Mesenchymal stem cell (in vitro differentiated cells and primary cell): ENCODE measurements around the gene ATP2B3.
A peak's percentile ranks its signal among the peaks of the same experiment; 100 is the strongest.

ENCODE experiments used
- DNase-seq: peaks from one replicate; pipeline ENCODE4 v3.0.0-alpha.2; 2013
- H2AFZ ChIP-seq: one replicate; pipeline ENCODE4 v1.6.1; 2013; ENCODE audit warnings: low read depth, mild to moderate bottlenecking, control low read depth, inconsistent platforms, low read length, moderate library complexity
- H2AK5ac ChIP-seq: 2 replicates; pipeline ENCODE4 v1.6.1; 2013; ENCODE audit warnings: low read length, moderate library complexity, mild to moderate bottlenecking, inconsistent platforms; ENCODE audit not compliant: severe bottlenecking
- H2BK120ac ChIP-seq: one replicate; pipeline ENCODE4 v1.6.1; 2013; ENCODE audit warnings: low read depth, mild to moderate bottlenecking, inconsistent platforms, low read length, moderate library complexity
- H2BK12ac ChIP-seq, 2 experiments: one replicate each; pipeline ENCODE4 v1.6.1; 2013; ENCODE audit warnings: inconsistent platforms in 2 of 2, low read length in 2 of 2, mild to moderate bottlenecking in 2 of 2, moderate library complexity in 2 of 2, control low read depth in 1 of 2
- H2BK15ac ChIP-seq: one replicate; pipeline ENCODE4 v1.6.1; 2013; ENCODE audit warnings: mild to moderate bottlenecking, low read depth, inconsistent platforms; ENCODE audit not compliant: poor library complexity, severe bottlenecking
- H2BK5ac ChIP-seq: 2 replicates; pipeline ENCODE4 v1.6.1; 2013; ENCODE audit warnings: low read depth, mild to moderate bottlenecking, low read length, control low read depth, inconsistent platforms; ENCODE audit not compliant: poor library complexity, severe bottlenecking
- H3K14ac ChIP-seq, 2 experiments: one replicate each; pipeline ENCODE4 v1.6.1; 2013; ENCODE audit warnings: inconsistent platforms in 2 of 2, low read length in 2 of 2, control low read depth in 1 of 2, mild to moderate bottlenecking in 1 of 2, moderate library complexity in 1 of 2
- H3K18ac ChIP-seq, 2 experiments: one replicate each; pipeline ENCODE4 v1.6.1; 2013; ENCODE audit warnings: inconsistent platforms in 2 of 2, low read length in 2 of 2, control low read depth in 1 of 2, low read depth in 1 of 2, mild to moderate bottlenecking in 1 of 2
- H3K23ac ChIP-seq, 2 experiments: one replicate each; pipeline ENCODE4 v1.6.1; 2013; ENCODE audit warnings: inconsistent platforms in 2 of 2, low read length in 2 of 2, mild to moderate bottlenecking in 2 of 2, moderate library complexity in 2 of 2, control low read depth in 1 of 2
- H3K27ac ChIP-seq: 2 replicates; pipeline ENCODE4 v1.5.1; 2013; ENCODE audit warnings: mild to moderate bottlenecking, moderate library complexity, low read length, control low read depth, inconsistent platforms; ENCODE audit not compliant: poor library complexity, severe bottlenecking
- H3K27me3 ChIP-seq, 2 experiments: 2 replicates each; pipeline versions ENCODE4 v1.6.1 to v1.7.0; 2013; ENCODE audit warnings: low read length in 2 of 2, mild to moderate bottlenecking in 2 of 2, moderate library complexity in 2 of 2, control low read depth in 1 of 2, inconsistent platforms in 1 of 2; ENCODE audit not compliant: control insufficient read depth in 1 of 2, insufficient read depth in 1 of 2
- H3K36me3 ChIP-seq, 2 experiments: 2 replicates each; pipeline versions ENCODE4 v1.6.1 to v1.7.0; 2013; ENCODE audit warnings: low read length in 2 of 2, control low read depth in 1 of 2, inconsistent platforms in 1 of 2, low read depth in 1 of 2, mild to moderate bottlenecking in 1 of 2; ENCODE audit not compliant: insufficient read depth in 2 of 2, control insufficient read depth in 1 of 2
- H3K4ac ChIP-seq, 2 experiments: one replicate each; pipeline ENCODE4 v1.6.1; 2013; ENCODE audit warnings: inconsistent platforms in 2 of 2, low read length in 2 of 2, mild to moderate bottlenecking in 2 of 2, moderate library complexity in 2 of 2, control low read depth in 1 of 2, low read depth in 1 of 2
- H3K4me1 ChIP-seq: 2 replicates; pipeline ENCODE4 v1.6.1; 2013; ENCODE audit warnings: low read depth, low read length, control low read depth; ENCODE audit not compliant: control insufficient read depth, insufficient read depth
- H3K4me2 ChIP-seq: 2 replicates; pipeline ENCODE4 v1.6.1; 2013; ENCODE audit warnings: low read length, mild to moderate bottlenecking, inconsistent platforms; ENCODE audit not compliant: poor library complexity, severe bottlenecking
- H3K4me3 ChIP-seq, 2 experiments: 2 replicates each; pipeline versions ENCODE4 v1.5.1 to v1.7.0; 2013; ENCODE audit warnings: low read length in 2 of 2, mild to moderate bottlenecking in 2 of 2, control low read depth in 1 of 2, low read depth in 1 of 2; ENCODE audit not compliant: insufficient read depth in 1 of 2
- H3K79me1 ChIP-seq: replicated peaks from 2 replicates; pipeline ENCODE4 v1.6.1; 2013; ENCODE audit warnings: mild to moderate bottlenecking, control low read depth, low read length, inconsistent platforms; ENCODE audit not compliant: poor library complexity, severe bottlenecking
- H3K9ac ChIP-seq: 2 replicates; pipeline ENCODE4 v1.7.0; 2013; ENCODE audit warnings: mild to moderate bottlenecking, low read length, moderate library complexity
- H3K9me3 ChIP-seq: 2 replicates; pipeline ENCODE4 v1.7.0; 2013; ENCODE audit warnings: mild to moderate bottlenecking, low read length; ENCODE audit not compliant: control insufficient read depth
- H4K8ac ChIP-seq: one replicate; pipeline ENCODE4 v1.6.1; 2013; ENCODE audit warnings: inconsistent platforms, mild to moderate bottlenecking, low read length, moderate library complexity
- H4K91ac ChIP-seq: one replicate; pipeline ENCODE4 v1.6.1; 2013; ENCODE audit warnings: mild to moderate bottlenecking, low read length, inconsistent platforms
- WGBS: methylation state at CpG from one replicate; pipeline ENCODE4 v1.1.7; 2013; ENCODE audit warnings: mixed read lengths; 5-methylcytosine and 5-hydroxymethylcytosine counted together

The ATP2B3 gene

GRCh38 chrX:153470411-153471363, 46.8 kb upstream of the ATP2B3 start, which contains the start of gene HAUS7:
Gene HAUS7, minus strand, starts transcription at chrX:153470576. Its CDS starts 19 bp downstream, at chrX:153470557.
- H2AK5ac ChIP-seq, result peak within 1 kb of the TSS; percentile 59

GRCh38 chrX:153471663-153472280, 45.7 kb upstream of the ATP2B3 start:
- H4K8ac ChIP-seq, result peak overlapping the region; percentile 60
- peak overlapping the region; percentile 39 for H4K91ac ChIP-seq
- H3K27me3 ChIP-seq, result peaks cover 0 to 10% of the 10 kb centered on the region in 2 experiments
- H2AK5ac ChIP-seq, result peak overlapping the region; percentile 59
- H3K23ac ChIP-seq, result no peak overlapping the region
- no peaks in the 10 kb centered on the region for H3K9me3 ChIP-seq
- peaks cover 15% of the 10 kb centered on the region for H3K79me1 ChIP-seq
- H2BK15ac ChIP-seq, result no peak overlapping the region
- H3K18ac ChIP-seq, result peak overlapping the region in 1 of 2 experiments; percentile 21
- H3K4me3 ChIP-seq, result no peak overlapping the region
- no peak overlapping the region for H2BK12ac ChIP-seq
- H3K4me2 ChIP-seq, result no peak overlapping the region
- peaks cover 0 to 18% of the 10 kb centered on the region in 2 experiments for H3K36me3 ChIP-seq
- H3K9ac ChIP-seq, result no peak overlapping the region
- H3K4me1 ChIP-seq, result peaks cover 30% of the 10 kb centered on the region
- H3K27ac ChIP-seq, result peak overlapping the region; percentile 65
- 40% methylated on average over 4 of the region's 11 CpGs for WGBS
- peak overlapping the region in 1 of 2 experiments; percentile 26 for H3K4ac ChIP-seq
- no peak for DNase-seq
- H2BK120ac ChIP-seq, result no peak overlapping the region
- H3K14ac ChIP-seq, result no peak overlapping the region
- H2AFZ ChIP-seq, result no peak overlapping the region
- peak overlapping the region; percentile 44 for H2BK5ac ChIP-seq

More at GRCh38 chrX:153470411-153471363, 46.8 kb upstream of the ATP2B3 start, which contains the start of gene HAUS7:
- Histone ChIP-seq H3K27me3 (peaks cover 0 to 10% of the 10 kb centered on the region in 2 experiments), H3K9me3 (no peaks in the 10 kb centered on the region), H2AFZ (peak within 1 kb of the TSS; percentile 61), H3K23ac (no peak within 1 kb of the TSS), H3K27ac (peak within 1 kb of the TSS; percentile 65), H3K9ac (peak within 1 kb of the TSS; percentile 73), H2BK5ac (no peak within 1 kb of the TSS), H2BK15ac (no peak within 1 kb of the TSS), H2BK120ac (no peak within 1 kb of the TSS), H3K4me2 (peak within 1 kb of the TSS; percentile 96), H3K36me3 (peaks cover 0 to 23% of the 10 kb centered on the region in 2 experiments), H3K79me1 (peaks cover 17% of the 10 kb centered on the region), H3K18ac (peak within 1 kb of the TSS; percentile 34 to 54), H2BK12ac (peak within 1 kb of the TSS in 1 of 2 experiments; percentile 31), H4K8ac (peak within 1 kb of the TSS; percentile 80), H3K4me1 (peaks cover 27% of the 10 kb centered on the region), H4K91ac (peak within 1 kb of the TSS; percentile 61), H3K14ac (peak within 1 kb of the TSS in 1 of 2 experiments; percentile 41), H3K4ac (peak within 1 kb of the TSS in 1 of 2 experiments; percentile 49), H3K4me3 (peak within 1 kb of the TSS; percentile 71 to 83)
- WGBS, result 17% methylated on average over 22 of the region's 70 CpGs
- peak; percentile 87 for DNase-seq

- Histone ChIP-seq H3K4me3 (no peak overlapping the region), H3K4ac (no peak overlapping the region), H2AFZ (no peak overlapping the region), H3K23ac (no peak overlapping the region), H2BK12ac (no peak overlapping the region), H4K8ac (no peak overlapping the region), H2BK5ac (no peak overlapping the region), H3K79me1 (peaks cover 11% of the 10 kb centered on the region), H3K18ac (no peak overlapping the region), H3K36me3 (peaks cover 0 to 7% of the 10 kb centered on the region in 2 experiments), H3K14ac (no peak overlapping the region), H2BK15ac (no peak overlapping the region), H3K4me2 (no peak overlapping the region), H3K9me3 (no peaks in the 10 kb centered on the region), H3K27me3 (peaks cover 0 to 10% of the 10 kb centered on the region in 2 experiments), H2AK5ac (no peak overlapping the region), H4K91ac (no peak overlapping the region), H2BK120ac (no peak overlapping the region), H3K4me1 (peaks cover 37% of the 10 kb centered on the region), H3K9ac (no peak overlapping the region), H3K27ac (no peak overlapping the region)
- DNase-seq, result no peak
- 98% methylated on average over 5 of the region's 10 CpGs for WGBS
These were observed 44.3 kb upstream of the ATP2B3 start for GRCh38 chrX:153473126-153473525.

- Histone ChIP-seq H3K79me1 (peaks cover 5% of the 10 kb centered on the region), H3K14ac (no peak overlapping the region), H2AK5ac (no peak overlapping the region), H3K18ac (no peak overlapping the region), H3K4me3 (no peak overlapping the region), H3K4me1 (peaks cover 29% of the 10 kb centered on the region), H2BK12ac (peak overlapping the region in 1 of 2 experiments; percentile 83), H3K23ac (no peak overlapping the region), H2AFZ (no peak overlapping the region), H4K8ac (no peak overlapping the region), H3K4ac (no peak overlapping the region), H3K27ac (no peak overlapping the region), H3K9ac (no peak overlapping the region), H2BK120ac (no peak overlapping the region), H3K27me3 (peaks cover 0 to 4% of the 10 kb centered on the region in 2 experiments), H3K9me3 (no peaks in the 10 kb centered on the region), H3K4me2 (no peak overlapping the region), H2BK15ac (peak overlapping the region; percentile 23), H4K91ac (peak overlapping the region; percentile 86), H3K36me3 (no peaks in the 10 kb centered on the region), H2BK5ac (no peak overlapping the region)
- WGBS, result 100% methylated on average over 3 of the region's 10 CpGs
- no peak for DNase-seq
These were observed 43.2 kb upstream of the ATP2B3 start for GRCh38 chrX:153474266-153474665.
